Endothelial cell of umbilical vein (primary cell): ENCODE data around the gene PLPPR3. TPM values are rescaled to one million over a fixed set of nuclear protein-coding genes. Genes with fewer than 3 reads are reported as not detected.

Experiments
- BruUV-seq: library from RNA; stranded (reverse); fragments of 400-500 nt; replicated peaks from 2 replicates; lab custom pipeline; 2021; lab: Mats Ljungman, UMichigan
- CTCF ChIA-PET: fragments of 300-600, 350-600 bp; sonication (Branson Sonifier 250); formaldehyde crosslinking; loops from one replicate; lab custom pipeline; 2021; ENCODE audit warnings: antibody characterized with exemption, inconsistent platforms; lab: Charles Lee
- POLR2A ChIA-PET: fragments of 300-600, 350-600 bp; sonication (Branson Sonifier 250); formaldehyde crosslinking; loops from one replicate; lab custom pipeline; 2021; ENCODE audit warnings: antibody characterized with exemption, inconsistent platforms; lab: Charles Lee
- DNase-seq: peaks from one replicate; pipeline ENCODE4 v3.0.0-alpha.2; 2011; ENCODE audit warnings: low read depth, low spot score
- FAIRE-seq: peaks from 2 replicates; lab custom pipeline; 2011; peaks lifted over from hg19 to GRCh38; lab: Jason Lieb, UNC
- H2AFZ ChIP-seq: 2 replicates; pipeline ENCODE4 v1.6.0; 2012; ENCODE audit warnings: low read depth, low read length, control low read depth, inconsistent platforms
- H3K27ac ChIP-seq: 2 replicates; pipeline ENCODE4 v1.5.1; 2011; ENCODE audit warnings: low read depth, mild to moderate bottlenecking, control low read depth, low read length, moderate library complexity; ENCODE audit not compliant: insufficient read depth
- H3K27me3 ChIP-seq, 2 experiments: 2 replicates each; pipeline versions ENCODE4 v1.6.0 to v1.6.1; 2011; ENCODE audit warnings: low read length in 2 of 2, mixed read lengths in 1 of 2; ENCODE audit not compliant: control insufficient read depth in 2 of 2, insufficient read depth in 2 of 2
- H3K36me3 ChIP-seq, 2 experiments: 2 replicates in 1 of 2; 3 replicates in 1 of 2; pipeline ENCODE4 v1.5.1; 2011; ENCODE audit warnings: low read length in 2 of 2, mild to moderate bottlenecking in 1 of 2, moderate library complexity in 1 of 2; ENCODE audit not compliant: control insufficient read depth in 2 of 2, insufficient read depth in 2 of 2; ENCODE audit errors: extremely low read depth in 1 of 2
- H3K4me1 ChIP-seq: 3 replicates; pipeline ENCODE4 v1.5.1; 2011; ENCODE audit warnings: mild to moderate bottlenecking, low read length; ENCODE audit not compliant: control insufficient read depth, insufficient read depth; ENCODE audit errors: extremely low read depth
- H3K4me2 ChIP-seq: 2 replicates; pipeline ENCODE4 v1.6.1; 2011; ENCODE audit warnings: low read length, control low read depth, mixed read lengths; ENCODE audit not compliant: insufficient read depth
- H3K4me3 ChIP-seq, 3 experiments: fragments of 200-600 bp in 1 of 3; sonication (generic), shearing (Covaris generic) in 1 of 3; replicated peaks in 1 of 3; 2 replicates each; pipeline ENCODE4 v1.5.1; 2011 to 2016; ENCODE audit warnings: control low read depth in 3 of 3, low read length in 3 of 3, mild to moderate bottlenecking in 2 of 3, inconsistent platforms in 1 of 3, low read depth in 1 of 3, moderate library complexity in 1 of 3; ENCODE audit not compliant: insufficient read depth in 1 of 3
- H3K79me2 ChIP-seq: 2 replicates; pipeline ENCODE4 v1.6.0; 2012; ENCODE audit warnings: low read length, inconsistent platforms; ENCODE audit not compliant: control insufficient read depth, insufficient read depth
- H3K9ac ChIP-seq: replicated peaks from 2 replicates; pipeline ENCODE3; 2011; ENCODE audit warnings: low read length, control low read depth; ENCODE audit not compliant: insufficient read depth; ENCODE audit errors: extremely low read depth
- H3K9me1 ChIP-seq: replicated peaks from 3 replicates; pipeline ENCODE4 v1.6.0; 2011; ENCODE audit warnings: mild to moderate bottlenecking, low read length; ENCODE audit not compliant: control insufficient read depth, insufficient read depth; ENCODE audit errors: extremely low read depth
- H3K9me3 ChIP-seq: replicated peaks from 2 replicates; pipeline ENCODE4 v1.5.1; 2012; ENCODE audit warnings: low read length, inconsistent platforms; ENCODE audit not compliant: control insufficient read depth, insufficient read depth
- H4K20me1 ChIP-seq: replicated peaks from 2 replicates; pipeline ENCODE3; 2011; ENCODE audit warnings: mild to moderate bottlenecking, low read length; ENCODE audit not compliant: control insufficient read depth, insufficient read depth; ENCODE audit errors: extremely low read depth
- CTCF ChIP-seq, 2 donors: IDR thresholded peaks; 1 replicate in 1 of 2; 2 replicates in 1 of 2; pipeline ENCODE4 v1.5.1; 2011; ENCODE audit warnings: low read length in 2 of 2, mild to moderate bottlenecking in 2 of 2, moderate library complexity in 2 of 2, control low read depth in 1 of 2, inconsistent platforms in 1 of 2, low read depth in 1 of 2; ENCODE audit not compliant: insufficient read depth in 1 of 2; ENCODE audit errors: extremely low read depth in 1 of 2
- EZH2 ChIP-seq: IDR thresholded peaks from 2 replicates; pipeline ENCODE4 v1.6.1; 2012; ENCODE audit warnings: borderline replicate concordance, low read depth, mild to moderate bottlenecking, moderate library complexity, low read length, inconsistent platforms; ENCODE audit not compliant: severe bottlenecking
- JUN ChIP-seq: IDR thresholded peaks from 2 replicates; pipeline ENCODE4 v1.6.1; 2011; ENCODE audit warnings: borderline replicate concordance, low read depth; ENCODE audit not compliant: insufficient read length, insufficient read depth
- MAX ChIP-seq: IDR thresholded peaks from 2 replicates; pipeline ENCODE4 v1.6.1; 2011; ENCODE audit not compliant: insufficient read depth, insufficient read length
- POLR2AphosphoS5 ChIP-seq: IDR thresholded peaks from 2 replicates; pipeline ENCODE4 v1.6.1; 2012; ENCODE audit warnings: low read depth, mild to moderate bottlenecking, control low read depth, low read length, moderate library complexity; ENCODE audit not compliant: insufficient read depth
- dilution Hi-C: fragments of 300-500 bp; cut with MboI; formaldehyde crosslinking; loops from one replicate; pipeline ENCODE4 v1.15.0; 2019; ENCODE audit warnings: low sequenced_read_pairs; ENCODE audit not compliant: extremely low pct_ligation_motif_present
- intact Hi-C: fragments of 100-400 bp; cut with micrococcal nuclease; formaldehyde crosslinking; loops from one replicate; pipeline ENCODE4 v1.10.0; 2022
- polyA plus RNA-seq, 4 experiments: library from polyadenylated mRNA; depleted of rRNA in 3 of 4; stranded (reverse) in 3 of 4; unstranded in 1 of 4; fragments of >200 nt; gene quantifications; 2 replicates each; pipeline versions ENCODE4 v1.2.1 to v1.2.3, GENCODE V29; 2011 to 2012; ENCODE audit warnings: missing spikeins in 1 of 4
- total RNA-seq: library from RNA; stranded (reverse); gene quantifications from 2 replicates; pipeline ENCODE4 v1.2.3, GENCODE V29; 2021

PLPPR3 gene
- total and polyA plus RNA-seq, 2 donors (not counting 3 experiments of a cell fraction or from before 2014, with no cell fraction given), result 1.1 to 1.2 TPM

DNA sequence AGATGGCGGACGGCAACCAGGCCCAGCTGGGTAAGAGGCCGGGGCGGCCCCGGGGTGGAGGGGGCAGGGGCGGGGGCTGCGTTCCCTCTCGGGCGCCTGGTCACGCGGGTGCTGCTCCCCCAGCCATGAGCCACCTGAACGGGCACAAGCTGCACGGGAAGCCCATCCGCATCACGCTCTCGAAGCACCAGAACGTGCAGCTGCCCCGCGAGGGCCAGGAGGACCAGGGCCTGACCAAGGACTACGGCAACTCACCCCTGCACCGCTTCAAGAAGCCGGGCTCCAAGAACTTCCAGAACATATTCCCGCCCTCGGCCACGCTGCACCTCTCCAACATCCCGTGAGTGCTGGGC lies 13.4 kb downstream of the PLPPR3 start:
- intact Hi-C loops (no loop called here), dilution Hi-C loops (no loop called here)
- no peak overlapping the region for H2AFZ ChIP-seq
- BruUV-seq, result no TSS peak
- H3K79me2 ChIP-seq, result peaks cover 64% of the 10 kb centered on the region
- H3K4me3 ChIP-seq, result no peak overlapping the region
- H3K9ac ChIP-seq, result no peak overlapping the region
- POLR2A ChIA-PET, result no interaction called here
- no peaks in the 10 kb centered on the region for H3K27me3 ChIP-seq
- FAIRE-seq (no peak), DNase-seq (no peak)
- no peak overlapping the region for H3K27ac ChIP-seq
- H4K20me1 ChIP-seq, result peaks cover 3% of the 10 kb centered on the region
- H3K4me2 ChIP-seq, result no peak overlapping the region
- TF ChIP-seq POLR2AphosphoS5 (peak; percentile 5), EZH2 (no peak)
- H3K9me1 ChIP-seq, result no peaks in the 10 kb centered on the region
- CTCF ChIA-PET, result no interaction called here
- no peaks in the 10 kb centered on the region for H3K4me1 ChIP-seq
- H3K36me3 ChIP-seq, result peaks cover 64 to 71% of the 10 kb centered on the region in 2 experiments
- H3K9me3 ChIP-seq, result no peaks in the 10 kb centered on the region

- ChIA-PET CTCF (no interaction called here), POLR2A (no interaction called here)
- Histone ChIP-seq H3K36me3 (peaks cover 66 to 77% of the 10 kb centered on the region in 2 experiments), H3K4me1 (no peaks in the 10 kb centered on the region), H3K9ac (no peak overlapping the region), H3K4me3 (no peak overlapping the region), H3K79me2 (peaks cover 70% of the 10 kb centered on the region), H3K4me2 (no peak overlapping the region), H2AFZ (no peak overlapping the region), H3K9me3 (no peaks in the 10 kb centered on the region), H4K20me1 (peaks cover 3% of the 10 kb centered on the region), H3K27ac (no peak overlapping the region), H3K9me1 (no peaks in the 10 kb centered on the region), H3K27me3 (no peaks in the 10 kb centered on the region)
- intact Hi-C loops, result no loop called here
- no peak for DNase-seq
- dilution Hi-C loops, result no loop called here
- FAIRE-seq, result no peak
- no TSS peak for BruUV-seq
- no peak for TF ChIP-seq CTCF (IDR thresholded peaks at IDR 0.05; ENCODE audit: extremely low read depth in 1 of 2, insufficient read depth in 1 of 2, low read depth in 1 of 2, low read length in 2 of 2)
- TF ChIP-seq MAX, result no peak
- no peak for TF ChIP-seq POLR2AphosphoS5
- TF ChIP-seq JUN, result no peak
- TF ChIP-seq EZH2, result no peak
Observed at GRCh38 chr19:807627-808422, 13.9 kb downstream of the PLPPR3 start.
